IMR-90 (cell line): ENCODE data around the gene RPL41. TPM values are rescaled to one million over a fixed set of nuclear protein-coding genes. Genes with fewer than 3 reads are reported as not detected.

Experiments
- ATAC-seq: fragments of 200-7000 bp; cut with Tn5 transposase; 2 replicates; pipeline ENCODE4 v1.9.1; 2020; ENCODE audit warnings: low read depth, mild to moderate bottlenecking, moderate library complexity
- BruUV-seq: library from RNA; stranded (reverse); fragments of 400-500 nt; replicated peaks from 2 replicates; lab custom pipeline; 2021; lab: Mats Ljungman, UMichigan
- CTCF ChIA-PET: fragments of 300-600 bp; formaldehyde crosslinking; extraction: SDS; loops from one replicate; lab custom pipeline; 2021; ENCODE audit warnings: antibody characterized with exemption; lab: Yijun Ruan, JAX
- POLR2A ChIA-PET: fragments of 300-600 bp; sonication (Branson Sonifier 250); formaldehyde crosslinking; loops from one replicate; lab custom pipeline; 2022; ENCODE audit warnings: antibody characterized with exemption; ENCODE audit not compliant: unreplicated experiment; lab: Charles Lee
- DNase-seq: peaks from one replicate; pipeline ENCODE4 v3.0.0; 2013
- H2AFZ ChIP-seq: replicated peaks from 2 replicates; pipeline ENCODE3; 2013; ENCODE audit warnings: low read length, mild to moderate bottlenecking; ENCODE audit not compliant: poor library complexity
- H2AK5ac ChIP-seq: 2 replicates; pipeline ENCODE4 v1.6.1; 2013; ENCODE audit warnings: low read depth, low read length, inconsistent platforms
- H2AK9ac ChIP-seq: replicated peaks from 2 replicates; pipeline ENCODE3; 2013; ENCODE audit warnings: mild to moderate bottlenecking, low read depth, low read length, moderate library complexity; ENCODE audit not compliant: poor library complexity
- H2BK120ac ChIP-seq: 2 replicates; pipeline ENCODE4 v1.6.1; 2013; ENCODE audit warnings: low read depth, low read length, inconsistent platforms
- H2BK15ac ChIP-seq: 3 replicates; pipeline ENCODE4 v1.6.1; 2013; ENCODE audit warnings: low read depth, low read length, inconsistent platforms
- H2BK20ac ChIP-seq: 2 replicates; pipeline ENCODE4 v1.6.1; 2013; ENCODE audit warnings: low read depth, mild to moderate bottlenecking, inconsistent platforms, low read length, moderate library complexity
- H2BK5ac ChIP-seq: 2 replicates; pipeline ENCODE4 v1.6.1; 2013; ENCODE audit warnings: mild to moderate bottlenecking, low read depth, low read length, inconsistent platforms; ENCODE audit not compliant: poor library complexity, severe bottlenecking
- H3K14ac ChIP-seq: replicated peaks from 2 replicates; pipeline ENCODE4 v1.6.1; 2013; ENCODE audit warnings: low read depth, low read length, inconsistent platforms
- H3K18ac ChIP-seq: 2 replicates; pipeline ENCODE4 v1.6.1; 2013; ENCODE audit warnings: low read depth, low read length, control low read depth
- H3K23ac ChIP-seq: 2 replicates; pipeline ENCODE4 v1.6.1; 2013; ENCODE audit warnings: low read depth, low read length, inconsistent platforms
- H3K27ac ChIP-seq: 2 replicates; pipeline ENCODE4 v1.5.1; 2013; ENCODE audit warnings: mild to moderate bottlenecking, control low read depth, low read length; ENCODE audit not compliant: insufficient read depth
- H3K27me3 ChIP-seq: 2 replicates; pipeline ENCODE4 v1.6.1; 2013; ENCODE audit warnings: low read length; ENCODE audit not compliant: control insufficient read depth, insufficient read depth
- H3K36me3 ChIP-seq: 2 replicates; pipeline ENCODE4 v1.6.1; 2013; ENCODE audit warnings: low read length, mixed read lengths; ENCODE audit not compliant: control insufficient read depth, insufficient read depth
- H3K4ac ChIP-seq: 2 replicates; pipeline ENCODE4 v1.6.1; 2013; ENCODE audit warnings: low read depth, low read length, inconsistent platforms
- H3K4me1 ChIP-seq: 2 replicates; pipeline ENCODE4 v1.6.1; 2013; ENCODE audit warnings: low read length, mixed read lengths; ENCODE audit not compliant: control insufficient read depth, insufficient read depth
- H3K4me2 ChIP-seq: 2 replicates; pipeline ENCODE4 v1.6.1; 2013; ENCODE audit warnings: low read depth, mild to moderate bottlenecking, control low read depth, low read length, moderate library complexity
- H3K4me3 ChIP-seq: 2 replicates; pipeline ENCODE4 v1.5.1; 2013; ENCODE audit warnings: low read depth, mild to moderate bottlenecking, control low read depth, low read length, moderate library complexity; ENCODE audit not compliant: insufficient read depth
- H3K56ac ChIP-seq: 2 replicates; pipeline ENCODE4 v1.6.1; 2013; ENCODE audit warnings: low read length, inconsistent platforms; ENCODE audit not compliant: insufficient read depth; ENCODE audit errors: extremely low read depth
- H3K79me1 ChIP-seq, 2 experiments: 2 replicates each; pipeline ENCODE4 v1.6.1; 2013; ENCODE audit warnings: low read length in 2 of 2, inconsistent platforms in 1 of 2, low read depth in 1 of 2
- H3K9ac ChIP-seq: 2 replicates; pipeline ENCODE4 v1.6.1; 2013; ENCODE audit warnings: low read depth, low read length, control low read depth
- H3K9me1 ChIP-seq: 2 replicates; pipeline ENCODE4 v1.6.1; 2013; ENCODE audit warnings: low read length, inconsistent platforms; ENCODE audit not compliant: insufficient read depth
- H3K9me3 ChIP-seq: 2 replicates; pipeline ENCODE4 v1.6.1; 2013; ENCODE audit warnings: low read length; ENCODE audit not compliant: control insufficient read depth, insufficient read depth
- H4K20me1 ChIP-seq: 2 replicates; pipeline ENCODE4 v1.6.1; 2013; ENCODE audit warnings: low read length, inconsistent platforms; ENCODE audit not compliant: insufficient read depth
- H4K5ac ChIP-seq: 2 replicates; pipeline ENCODE4 v1.6.1; 2013; ENCODE audit warnings: mild to moderate bottlenecking, low read depth, low read length, control low read depth
- H4K8ac ChIP-seq, 2 experiments: 2 replicates each; pipeline ENCODE4 v1.6.1; 2013; ENCODE audit warnings: low read depth in 2 of 2, low read length in 2 of 2, control low read depth in 1 of 2, inconsistent platforms in 1 of 2
- H4K91ac ChIP-seq: 2 replicates; pipeline ENCODE4 v1.6.1; 2013; ENCODE audit warnings: low read depth, low read length, inconsistent platforms; ENCODE audit not compliant: insufficient read depth
- CEBPB ChIP-seq: IDR thresholded peaks from 2 replicates; pipeline ENCODE4 v1.6.1; 2012; ENCODE audit warnings: low read depth, low read length, improper control_type of control experiment
- CHD1 ChIP-seq: IDR thresholded peaks from 2 replicates; pipeline ENCODE4 v1.6.1; 2012; ENCODE audit warnings: low read depth, low read length, improper control_type of control experiment
- MAFK ChIP-seq: IDR thresholded peaks from 2 replicates; pipeline ENCODE4 v1.6.1; 2012; ENCODE audit warnings: low read depth, low read length, improper control_type of control experiment
- MAZ ChIP-seq: IDR thresholded peaks from 2 replicates; pipeline ENCODE4 v1.6.1; 2012; ENCODE audit warnings: low read depth, mild to moderate bottlenecking, low read length, improper control_type of control experiment, moderate library complexity, borderline replicate concordance
- MXI1 ChIP-seq: IDR thresholded peaks from 2 replicates; pipeline ENCODE4 v1.6.1; 2012; ENCODE audit warnings: low read depth, mild to moderate bottlenecking, low read length, moderate library complexity, borderline replicate concordance
- NFE2L2 ChIP-seq: fragments of 150-350 bp; IDR thresholded peaks from 2 replicates; pipeline ENCODE4 v1.6.1; 2016; ENCODE audit warnings: low read depth, mild to moderate bottlenecking, low read length
- POLR2A ChIP-seq: IDR thresholded peaks from 2 replicates; pipeline ENCODE4 v1.6.1; 2012; ENCODE audit warnings: mild to moderate bottlenecking, low read depth, low read length
- RAD21 ChIP-seq: IDR thresholded peaks from 2 replicates; pipeline ENCODE4 v1.6.1; 2012; ENCODE audit warnings: low read length, improper control_type of control experiment
- RCOR1 ChIP-seq: IDR thresholded peaks from 2 replicates; pipeline ENCODE4 v1.6.1; 2012; ENCODE audit warnings: mild to moderate bottlenecking, low read length, improper control_type of control experiment; ENCODE audit not compliant: insufficient replicate concordance
- RFX5 ChIP-seq: IDR thresholded peaks from 2 replicates; pipeline ENCODE4 v1.8.0; 2012; ENCODE audit warnings: low read depth, mild to moderate bottlenecking, low read length, moderate library complexity
- WGBS, 2 experiments: methylation state at CpG; one replicate each; pipeline versions ENCODE4 v1.1.5 to v1.1.7; 2013; ENCODE audit warnings: missing lambda C conversion rate in 2 of 2; ENCODE audit not compliant: insufficient read length in 1 of 2; ENCODE audit errors: extremely low coverage in 2 of 2; 5-methylcytosine and 5-hydroxymethylcytosine counted together
- dilution Hi-C: fragments of 300-500 bp; cut with HindIII; formaldehyde crosslinking; loops from one replicate; pipeline ENCODE4 v1.14.3; 2018; ENCODE audit warnings: low sequenced_read_pairs; ENCODE audit not compliant: unreplicated experiment
- in situ Hi-C: fragments of 300-500 bp; cut with MboI; formaldehyde crosslinking; loops from 3 replicates; pipeline ENCODE4 v1.14.3; 2019; ENCODE audit warnings: low sequenced_read_pairs, inconsistent platforms, mixed read lengths
- intact Hi-C: fragments of 100-400 bp; cut with micrococcal nuclease; formaldehyde crosslinking; loops from 2 replicates; pipeline ENCODE4 v1.10.0; 2022
- polyA plus RNA-seq, 3 experiments: library from polyadenylated mRNA; depleted of rRNA; stranded (reverse); fragments of >200 nt; gene quantifications; 2 replicates each; pipeline ENCODE4 v1.2.3, GENCODE V29; 2012; ENCODE audit warnings: low replicate concordance in 1 of 3
- total RNA-seq: library from RNA; depleted of rRNA; stranded (reverse); fragments of >200 nt; gene quantifications from 2 replicates; pipeline ENCODE4 v1.2.3, GENCODE V29; 2012
- TF ChIP-seq, protein P1 (sequence below): fragments of 150-350 bp; IDR thresholded peaks from 2 replicates; pipeline ENCODE4 v1.6.1; 2016; ENCODE audit warnings: low read depth, mild to moderate bottlenecking, low read length, moderate library complexity, borderline replicate concordance
- TF ChIP-seq, protein P2 (sequence below): conservative IDR thresholded peaks from 2 replicates; pipeline ENCODE4 v1.5.1; 2012; ENCODE audit warnings: mild to moderate bottlenecking, low read depth, low read length, improper control_type of control experiment

Gene RPL41
- total and polyA plus RNA-seq, 2 of the 4 experiments (the other 2 are of a cell fraction): 1,119 to 9,394 TPM

DNA sequence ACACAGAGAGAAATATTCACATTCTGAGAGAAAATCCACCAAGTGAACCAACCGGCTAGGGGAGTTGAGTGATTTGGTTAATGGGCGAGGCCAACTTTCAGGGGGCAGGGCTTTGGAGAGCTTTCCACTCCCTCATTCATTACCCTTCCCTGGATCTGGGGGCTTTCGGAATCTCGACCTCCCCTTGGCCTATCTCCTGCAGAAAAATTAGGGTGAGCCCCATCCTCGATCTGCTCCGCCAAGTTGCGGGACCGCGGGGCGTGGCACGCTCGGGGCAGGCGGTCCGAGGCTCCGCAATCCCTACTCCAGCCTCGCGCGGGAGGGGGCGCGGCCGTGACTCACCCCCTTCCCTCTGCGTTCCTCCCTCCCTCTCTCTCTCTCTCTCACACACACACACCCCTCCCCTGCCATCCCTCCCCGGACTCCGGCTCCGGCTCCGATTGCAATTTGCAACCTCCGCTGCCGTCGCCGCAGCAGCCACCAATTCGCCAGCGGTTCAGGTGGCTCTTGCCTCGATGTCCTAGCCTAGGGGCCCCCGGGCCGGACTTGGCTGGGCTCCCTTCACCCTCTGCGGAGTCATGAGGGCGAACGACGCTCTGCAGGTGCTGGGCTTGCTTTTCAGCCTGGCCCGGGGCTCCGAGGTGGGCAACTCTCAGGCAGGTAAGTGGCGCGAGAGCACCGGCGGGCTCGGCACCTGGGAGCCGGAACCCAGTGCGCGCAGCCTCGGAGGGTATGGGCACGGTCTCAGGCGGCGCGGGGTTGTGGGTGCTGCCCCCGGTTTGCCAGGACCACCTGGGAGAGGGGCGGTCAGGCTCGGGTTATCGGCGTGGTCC is 36.5 kb upstream of the RPL41 start, which contains the start of gene ERBB3 (continued):
- TF ChIP-seq MAZ (peak; percentile 99), CEBPB (no peak), MXI1 (peak; percentile 81)

DNA sequence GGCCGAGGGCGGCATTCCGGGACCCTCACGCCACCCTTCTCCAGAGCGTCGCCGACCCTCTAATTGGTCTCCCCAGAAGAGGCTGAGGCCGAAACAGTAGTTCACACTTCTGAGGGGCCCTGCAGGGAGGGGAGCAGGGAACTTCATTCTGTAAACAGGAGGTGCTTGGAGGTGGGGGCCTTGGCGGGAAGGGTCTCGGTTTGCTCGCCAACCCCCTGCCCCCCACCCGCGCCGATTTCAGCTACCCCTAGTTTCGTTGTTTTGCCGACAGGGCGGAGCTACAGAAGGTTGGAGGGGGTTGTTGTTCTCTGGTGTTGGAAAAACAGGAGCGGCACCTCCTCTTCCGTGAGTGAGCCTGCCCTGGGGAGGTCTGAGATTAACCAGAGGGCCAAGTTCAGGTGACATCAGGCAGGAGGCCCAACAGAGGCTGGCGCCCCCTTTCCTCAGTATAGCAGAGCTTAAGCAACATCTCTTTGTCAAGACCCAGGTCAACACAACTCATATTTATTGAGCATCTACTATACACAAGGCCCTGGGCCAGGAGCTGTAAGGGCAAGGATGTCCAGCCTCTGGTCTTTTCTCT is 35.8 kb upstream of the RPL41 start:
- Histone ChIP-seq H4K5ac (no peak overlapping the region), H3K18ac (no peak overlapping the region), H3K27me3 (peaks cover 38% of the 10 kb centered on the region), H3K14ac (no peak overlapping the region), H2AK9ac (peak overlapping the region; percentile 86), H3K4me1 (peaks cover 4% of the 10 kb centered on the region; the same call in 1 of the 2 replicates), H2BK20ac (no peak overlapping the region), H3K27ac (no peak overlapping the region), H3K79me1 (no peaks in the 10 kb centered on the region), H3K4me3 (peak overlapping the region; percentile 67; the same call in 1 of the 2 replicates), H2BK120ac (no peak overlapping the region), H4K8ac (no peak overlapping the region), H3K4me2 (peak overlapping the region; percentile 96), H3K9me1 (0 out of 2 replicates have a peak, but pooled peaks cover 3% of the 10 kb centered on the region), H3K9me3 (no peaks in the 10 kb centered on the region), H4K20me1 (no peaks in the 10 kb centered on the region; the same call in 1 of the 2 replicates), H2BK15ac (no peak overlapping the region), H2AFZ (peak overlapping the region; percentile 100), H3K56ac (no peak overlapping the region), H3K9ac (no peak overlapping the region), H3K36me3 (no peaks in the 10 kb centered on the region), H4K91ac (no peak overlapping the region), H3K23ac (peak overlapping the region; percentile 16; the same call in 1 of the 2 replicates), H3K4ac (no peak overlapping the region), H2AK5ac (no peak overlapping the region), H2BK5ac (no peak overlapping the region)
- POLR2A ChIA-PET: no interaction called here
- in situ Hi-C loops (no loop called here), intact Hi-C loops (no loop called here), dilution Hi-C loops (no loop called here)
- no peak for ATAC-seq
- CTCF ChIA-PET: interaction anchor here (0.7 kb wide), 1 partner anchor 9 kb away, joined by 3 read pairs; no protein-coding TSS in a partner anchor
- no peak for DNase-seq
- no TSS peak for BruUV-seq
- WGBS, 2 experiments: no CpG with 5 or more reads among the region's 20 CpGs
- TF ChIP-seq MAFK (no peak), RCOR1 (no peak), CEBPB (no peak), MXI1 (no peak), MAZ (no peak), NFE2L2 (no peak), RFX5 (no peak), POLR2A (no peak), CHD1 (no peak), RAD21 (no peak)
- TF ChIP-seq, protein P1, sequence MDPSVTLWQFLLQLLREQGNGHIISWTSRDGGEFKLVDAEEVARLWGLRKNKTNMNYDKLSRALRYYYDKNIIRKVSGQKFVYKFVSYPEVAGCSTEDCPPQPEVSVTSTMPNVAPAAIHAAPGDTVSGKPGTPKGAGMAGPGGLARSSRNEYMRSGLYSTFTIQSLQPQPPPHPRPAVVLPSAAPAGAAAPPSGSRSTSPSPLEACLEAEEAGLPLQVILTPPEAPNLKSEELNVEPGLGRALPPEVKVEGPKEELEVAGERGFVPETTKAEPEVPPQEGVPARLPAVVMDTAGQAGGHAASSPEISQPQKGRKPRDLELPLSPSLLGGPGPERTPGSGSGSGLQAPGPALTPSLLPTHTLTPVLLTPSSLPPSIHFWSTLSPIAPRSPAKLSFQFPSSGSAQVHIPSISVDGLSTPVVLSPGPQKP: no peak
- TF ChIP-seq, protein P2, sequence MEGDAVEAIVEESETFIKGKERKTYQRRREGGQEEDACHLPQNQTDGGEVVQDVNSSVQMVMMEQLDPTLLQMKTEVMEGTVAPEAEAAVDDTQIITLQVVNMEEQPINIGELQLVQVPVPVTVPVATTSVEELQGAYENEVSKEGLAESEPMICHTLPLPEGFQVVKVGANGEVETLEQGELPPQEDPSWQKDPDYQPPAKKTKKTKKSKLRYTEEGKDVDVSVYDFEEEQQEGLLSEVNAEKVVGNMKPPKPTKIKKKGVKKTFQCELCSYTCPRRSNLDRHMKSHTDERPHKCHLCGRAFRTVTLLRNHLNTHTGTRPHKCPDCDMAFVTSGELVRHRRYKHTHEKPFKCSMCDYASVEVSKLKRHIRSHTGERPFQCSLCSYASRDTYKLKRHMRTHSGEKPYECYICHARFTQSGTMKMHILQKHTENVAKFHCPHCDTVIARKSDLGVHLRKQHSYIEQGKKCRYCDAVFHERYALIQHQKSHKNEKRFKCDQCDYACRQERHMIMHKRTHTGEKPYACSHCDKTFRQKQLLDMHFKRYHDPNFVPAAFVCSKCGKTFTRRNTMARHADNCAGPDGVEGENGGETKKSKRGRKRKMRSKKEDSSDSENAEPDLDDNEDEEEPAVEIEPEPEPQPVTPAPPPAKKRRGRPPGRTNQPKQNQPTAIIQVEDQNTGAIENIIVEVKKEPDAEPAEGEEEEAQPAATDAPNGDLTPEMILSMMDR: no peak
